IgD-negative memory B cell (primary cell): ENCODE results near the gene PRPH. TPM values are rescaled to one million over a fixed set of nuclear protein-coding genes. Genes with fewer than 3 reads are reported as not detected.

Experiments used
- polyA plus RNA-seq: library from polyadenylated mRNA; unstranded; fragments of 300-500 nt; fragmentation: Illumina TruSeq; gene quantifications from one replicate; pipeline ENCODE4 v1.2.3, GENCODE V29; 2021

PRPH gene
- polyA plus RNA-seq, 1 donor from 2014 or later: not detected

Other genes with a start within 250 kb of the PRPH start
- gene KMT2D, start 234.4 kb upstream of the PRPH start, polyA plus RNA-seq: 19.7 TPM
- gene RHEBL1, start 225.2 kb upstream of the PRPH start, polyA plus RNA-seq: 3.2 TPM
- gene DHH, start 200.3 kb upstream of the PRPH start, polyA plus RNA-seq: not detected
- gene LMBR1L, start 184.3 kb upstream of the PRPH start, polyA plus RNA-seq: 37.3 TPM
- gene TUBA1B, start 163.8 kb upstream of the PRPH start, polyA plus RNA-seq: 396 TPM
- 286 TPM for gene TUBA1A, start 106.1 kb upstream of the PRPH start, polyA plus RNA-seq
- gene TUBA1C, start 30.1 kb upstream of the PRPH start, polyA plus RNA-seq: 41.4 TPM
- gene TROAP, start 28.1 kb downstream of the PRPH start, polyA plus RNA-seq: not detected
- gene C1QL4, start 42.0 kb downstream of the PRPH start, polyA plus RNA-seq: not detected
- gene DNAJC22, start 51.7 kb downstream of the PRPH start, polyA plus RNA-seq: not detected
- 19.3 TPM for gene SPATS2, start 72.3 kb downstream of the PRPH start, polyA plus RNA-seq
- 0.15 TPM for gene KCNH3, start 243.9 kb downstream of the PRPH start, polyA plus RNA-seq